Measurements from ENCODE around the gene SND1. TPM values are rescaled to one million over a fixed set of nuclear protein-coding genes. Genes with fewer than 3 reads are reported as not detected.

Gene SND1
- total and polyA plus RNA-seq, 10 of the 15 experiments (the other 5 are each of a cell fraction or from before 2014, with no cell fraction given): 52.4 to 270 (median 146) TPM

- ChIA-PET POLR2A (no interaction called here), SMC1A (ENCODE audit: uncharacterized antibody, unreplicated experiment) (interaction anchor here (1.2 to 3.7 kb wide), 2 partner anchors 13 to 18 kb away, joined by 3 to 8 read pairs; no protein-coding TSS in a partner anchor), RAD21 (ENCODE audit: unreplicated experiment) (interaction anchor here (1.2 kb wide), 1 partner anchor 19 kb away, joined by 3 read pairs; no protein-coding TSS in a partner anchor), CTCF (interaction anchor here (1.0 to 1.3 kb wide), 2 partner anchors 12 to 18 kb away, joined by 4 to 6 read pairs; no protein-coding TSS in a partner anchor)
- H3K9me3 ChIP-seq (replicated peaks; ENCODE audit: control insufficient read depth, insufficient read depth, low read length): no peaks in the 10 kb centered on the region
- H3K4me2 ChIP-seq (ENCODE audit: control insufficient read depth, insufficient read depth): no peak overlapping the region
- no peak for DNase-seq (ENCODE audit: low read depth, low spot score)
- no peak overlapping the region for H3K4me3 ChIP-seq
- H3K79me2 ChIP-seq (ENCODE audit: control insufficient read depth, insufficient read depth, low read length): peaks cover 27% of the 10 kb centered on the region
- intact Hi-C loops (cut with micrococcal nuclease; ENCODE audit: unreplicated experiment): no loop called here
- no peak for TF ChIP-seq HDAC6 (IDR thresholded peaks at IDR 0.05; ENCODE audit: unreplicated experiment)
- no peak for TF ChIP-seq ATF3 (IDR thresholded peaks at IDR 0.05; ENCODE audit: borderline replicate concordance, extremely low read depth, low read depth, low read length)
- TF ChIP-seq ATF7 (IDR thresholded peaks at IDR 0.05; ENCODE audit: low read depth): no peak
- no peak for TF ChIP-seq SIN3A (IDR thresholded peaks at IDR 0.05; ENCODE audit: low read depth, low read length)
- TF ChIP-seq NR2F1 (conservative IDR thresholded peaks at IDR 0.05): no peak
- TF ChIP-seq BMI1 (IDR thresholded peaks at IDR 0.05; ENCODE audit: borderline replicate concordance): no peak
- no peak for TF ChIP-seq MYB (IDR thresholded peaks at IDR 0.05; ENCODE audit: borderline replicate concordance, low read depth, low read length)
- TF ChIP-seq NBN (IDR thresholded peaks at IDR 0.05): no peak
- TF ChIP-seq E2F4 (IDR thresholded peaks at IDR 0.05; ENCODE audit: low read depth, low read length): no peak
- no peak for TF ChIP-seq GABPA (IDR thresholded peaks at IDR 0.05; ENCODE audit: low read depth)
- H3K27me3 ChIP-seq (replicated peaks in 1 of 2; ENCODE audit: control insufficient read depth in 2 of 2, insufficient read depth in 2 of 2, low read length in 1 of 2): no peaks in the 10 kb centered on the region
- 99% methylated on average over 5 of the region's 5 CpGs for WGBS (ENCODE audit: insufficient coverage, insufficient replicate concordance, low lambda C conversion rate, missing lambda C conversion rate)
- peaks cover 5% of the 10 kb centered on the region for H4K20me1 ChIP-seq (ENCODE audit: control insufficient read depth, insufficient read depth)
- H2AFZ ChIP-seq (ENCODE audit: control insufficient read depth, low read depth, low read length): no peak overlapping the region
- H3K4me1 ChIP-seq (ENCODE audit: control insufficient read depth, insufficient read depth, low read length): no peaks in the 10 kb centered on the region
- no peak overlapping the region for H3K9ac ChIP-seq (ENCODE audit: control insufficient read depth, insufficient read depth, low read length)
- no peak for ATAC-seq
- peaks cover 8 to 9% of the 10 kb centered on the region in 2 experiments; a peak in 3 of 4 replicates for H3K36me3 ChIP-seq (ENCODE audit: control insufficient read depth in 2 of 2, insufficient read depth in 2 of 2, low read length in 1 of 2)
- no peak for FAIRE-seq
- no TSS peak for BruUV-seq (replicated peaks)
- in situ Hi-C loops (cut with MboI): no loop called here
- no peak overlapping the region for H3K27ac ChIP-seq (ENCODE audit: control insufficient read depth, insufficient read depth)
Observed at GRCh38 chr7:127810696-127811660, 159.0 kb downstream of the SND1 start.

Data from GM12878 (cell line).